DMS53 (cell line): ENCODE data around the gene SHQ1.
"Not testable (repeated sequence)": the region's sequence is repeated elsewhere in the genome, so short reads cannot be mapped to it uniquely, and the experiment has no call there.

Source experiments
- DNase-seq: peaks from one replicate; lab custom pipeline; 2025; lab: John Stamatoyannopoulos, UW

The SHQ1 gene

DNA sequence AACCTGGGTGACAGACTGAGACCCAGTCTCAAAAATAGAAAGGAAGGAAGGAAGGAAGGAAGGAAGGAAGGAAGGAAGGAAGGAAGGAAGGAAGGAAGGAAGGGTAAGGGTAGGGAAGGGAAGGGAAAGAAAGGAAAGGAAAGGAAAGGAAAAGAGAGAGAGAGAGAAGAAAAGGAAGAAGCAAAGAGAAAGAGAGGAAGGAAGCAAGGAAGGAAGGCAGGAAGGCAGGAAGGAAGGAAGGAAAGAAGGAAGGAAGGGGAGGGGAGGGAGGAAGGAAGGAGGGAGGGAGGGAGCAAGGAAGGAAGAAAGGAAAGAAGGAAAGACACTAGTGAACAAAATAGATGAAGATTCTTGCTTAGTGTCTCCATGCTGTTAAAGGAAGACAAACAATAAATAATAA lies 129.1 kb downstream of the SHQ1 start:
- DNase-seq, result no peak

DNA sequence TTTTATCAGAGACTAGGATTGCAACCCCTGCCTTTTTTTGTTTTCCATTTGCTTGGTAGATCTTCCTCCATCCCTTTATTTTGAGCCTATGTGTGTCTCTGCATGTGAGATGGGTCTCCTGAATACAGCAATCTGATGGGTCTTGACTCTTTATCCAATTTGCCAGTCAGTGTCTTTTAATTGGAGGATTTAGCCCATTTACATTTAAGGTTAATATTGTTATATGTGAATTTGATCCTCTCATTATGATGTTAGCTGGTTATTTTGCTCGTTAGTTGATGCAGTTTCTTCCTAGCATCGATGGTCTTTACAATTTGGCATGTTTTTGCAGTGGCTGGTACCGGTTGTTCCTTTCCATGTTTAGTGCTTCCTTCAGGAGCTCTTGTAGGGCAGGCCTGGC lies 134.1 kb downstream of the SHQ1 start:
- not testable (repeated sequence) for DNase-seq

DNA sequence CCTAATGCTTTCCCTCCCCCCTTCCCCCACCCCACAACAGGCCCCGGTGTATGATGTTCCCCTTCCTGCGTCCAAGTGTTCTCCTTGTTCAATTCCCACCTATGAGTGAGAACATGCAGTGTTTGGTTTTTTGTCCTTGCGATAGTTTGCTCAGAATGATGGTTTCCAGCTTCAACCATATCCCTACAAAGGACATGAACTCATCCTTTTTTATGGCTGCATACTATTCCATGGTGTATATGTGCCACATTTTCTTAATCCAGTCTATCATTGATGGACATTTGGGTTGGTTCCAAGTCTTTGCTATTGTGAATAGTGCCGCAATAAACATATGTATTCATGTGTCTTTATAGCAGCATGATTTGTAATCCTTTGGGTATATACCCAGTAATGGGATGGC lies 137.8 kb downstream of the SHQ1 start:
- DNase-seq, result not testable (repeated sequence)

DNA sequence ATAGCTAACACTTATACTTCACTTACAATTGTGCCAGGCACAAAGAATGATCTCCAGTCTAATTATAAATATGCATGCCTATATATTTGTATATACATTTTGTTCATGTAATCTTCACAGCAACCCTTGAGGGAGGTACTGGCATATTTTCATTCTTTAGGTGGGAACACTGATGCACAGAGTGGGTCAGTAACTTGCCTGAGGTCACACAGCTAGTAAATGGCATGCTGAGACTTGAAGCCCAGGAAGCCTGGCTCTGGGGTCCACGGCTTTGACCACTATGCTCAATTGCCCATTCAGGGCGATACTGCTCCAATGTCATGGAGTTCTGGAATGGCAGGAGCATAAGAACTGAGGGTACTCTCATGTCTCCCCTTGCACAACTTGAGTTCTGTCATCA lies 139.8 kb downstream of the SHQ1 start:
- DNase-seq, result no peak

DNA sequence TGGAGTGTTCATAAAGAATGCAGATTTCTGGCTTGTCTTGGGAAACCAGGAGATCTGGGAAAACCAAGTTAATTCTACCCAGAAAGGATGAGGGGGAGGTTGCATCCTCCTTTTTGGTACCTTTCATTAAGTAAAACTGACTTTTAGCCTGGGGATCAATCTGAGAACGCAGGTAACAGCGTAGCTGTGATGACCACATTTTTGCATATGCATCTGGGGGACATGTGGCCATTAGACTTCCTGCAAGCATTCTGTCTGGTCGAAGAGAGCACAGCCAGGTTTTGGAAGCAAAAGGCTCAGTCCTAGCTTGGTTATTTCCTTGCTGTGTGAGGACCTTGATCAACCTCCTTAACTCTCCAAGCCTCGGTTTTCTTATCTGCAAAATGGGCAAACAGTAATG lies 145.2 kb downstream of the SHQ1 start:
- DNase-seq, result no peak

DNA sequence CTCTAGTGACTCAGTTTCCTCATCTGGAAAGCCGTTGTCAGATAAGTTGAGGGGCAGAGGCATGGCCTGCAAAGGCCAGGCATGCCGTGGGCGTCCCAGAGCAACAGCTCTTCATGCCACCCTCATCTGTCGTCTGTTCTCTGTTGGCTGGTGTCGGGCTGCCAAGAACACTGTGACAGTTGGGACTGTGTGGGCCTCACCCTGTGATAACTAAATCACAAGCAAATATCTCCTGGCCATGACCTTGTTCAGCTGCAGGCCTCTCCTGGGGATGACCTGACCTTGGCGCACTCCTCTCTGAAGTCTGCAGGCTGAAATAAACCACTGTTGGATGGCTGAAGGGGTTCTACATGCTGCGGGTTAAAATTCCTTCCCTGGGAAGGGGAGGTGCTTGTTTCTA lies 145.9 kb downstream of the SHQ1 start:
- DNase-seq, result no peak

DNA sequence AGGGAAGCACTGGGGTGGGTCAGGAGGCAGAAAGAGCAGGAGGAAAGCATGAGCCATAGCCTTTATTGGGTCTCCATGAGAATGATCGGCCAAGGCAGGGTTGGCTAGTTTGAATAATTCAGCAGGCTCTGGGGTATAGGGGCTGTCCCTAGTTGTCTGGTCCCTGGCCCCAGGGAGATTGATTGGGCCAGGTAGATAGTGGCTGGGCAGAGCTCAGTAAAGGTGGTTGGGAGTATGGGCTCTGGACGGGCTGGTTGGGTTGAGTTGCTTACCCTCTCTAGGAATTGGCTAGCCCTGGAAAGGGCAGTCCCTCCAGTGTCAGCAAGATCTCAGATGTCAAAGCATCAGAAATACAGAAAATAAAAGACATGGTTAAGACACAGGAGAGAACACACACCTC lies 148.1 kb downstream of the SHQ1 start:
- DNase-seq, result no peak

DNA sequence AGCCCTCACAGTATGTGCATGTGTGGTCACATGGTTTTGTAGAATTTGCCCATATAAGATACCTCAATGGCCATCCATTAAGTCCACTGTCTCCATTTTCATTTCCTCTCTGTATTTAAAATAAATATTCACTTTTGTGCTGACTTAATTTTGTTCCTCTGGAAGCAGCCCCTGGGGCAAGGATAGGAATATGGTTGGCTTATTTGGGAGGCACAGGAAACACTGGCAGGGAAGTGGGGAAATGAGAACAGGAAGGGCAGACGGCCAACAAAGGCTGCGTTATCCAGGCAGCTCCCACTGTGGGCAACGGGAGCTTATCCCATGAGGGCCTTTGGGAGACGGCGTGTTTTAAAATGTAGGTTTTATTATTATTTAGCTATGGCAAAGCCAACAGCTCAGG lies 148.6 kb downstream of the SHQ1 start:
- DNase-seq, result no peak
